Neutrophil (primary cell): ENCODE data around the gene CAMK4.

Experiments
- H3K27ac ChIP-seq: fragments of 200-600 bp; sonication (generic); 2 replicates; pipeline ENCODE4 v1.5.1; 2016; ENCODE audit warnings: mild to moderate bottlenecking, moderate library complexity
- H3K27me3 ChIP-seq: fragments of 200-600 bp; sonication (generic); 2 replicates; pipeline ENCODE4 v1.6.0; 2016; ENCODE audit warnings: mild to moderate bottlenecking
- H3K36me3 ChIP-seq: fragments of 200-600 bp; sonication (generic); 2 replicates; pipeline ENCODE4 v1.5.1; 2017
- H3K4me1 ChIP-seq, 2 experiments: fragments of 200-600 bp in 1 of 2; sonication (generic) in 1 of 2; 1 replicate in 1 of 2; 2 replicates in 1 of 2; pipeline versions ENCODE4 v1.5.1 to v1.6.1; 2013 to 2016; ENCODE audit warnings: low read depth in 1 of 2, low read length in 1 of 2, mild to moderate bottlenecking in 1 of 2, moderate library complexity in 1 of 2; ENCODE audit not compliant: control insufficient read depth in 1 of 2, insufficient read depth in 1 of 2
- H3K4me3 ChIP-seq, 2 experiments: fragments of 200-600 bp in 1 of 2; sonication (generic) in 1 of 2; 1 replicate in 1 of 2; 2 replicates in 1 of 2; pipeline ENCODE4 v1.5.1; 2013 to 2016; ENCODE audit warnings: low read depth in 1 of 2, low read length in 1 of 2, mild to moderate bottlenecking in 1 of 2, moderate library complexity in 1 of 2
- H3K9me3 ChIP-seq: fragments of 200-600 bp; sonication (generic); 2 replicates; pipeline ENCODE4 v1.5.1; 2016
- CTCF ChIP-seq: fragments of 200-600 bp; sonication (generic); IDR thresholded peaks from 2 replicates; pipeline ENCODE4 v1.5.1; 2016; ENCODE audit warnings: antibody characterized with exemption

CAMK4 gene

GRCh38 chr5:111214052-111214742 is 10.0 kb upstream of the CAMK4 start:
- no peak for TF ChIP-seq CTCF
- no peaks in the 10 kb centered on the region for H3K27me3 ChIP-seq
- H3K4me3 ChIP-seq: no peak overlapping the region
- H3K9me3 ChIP-seq: no peaks in the 10 kb centered on the region
- H3K27ac ChIP-seq: no peak overlapping the region
- H3K4me1 ChIP-seq: no peaks in the 10 kb centered on the region
- no peaks in the 10 kb centered on the region for H3K36me3 ChIP-seq

- H3K36me3 ChIP-seq: no peaks in the 10 kb centered on the region
- no peak overlapping the region for H3K27ac ChIP-seq
- no peaks in the 10 kb centered on the region for H3K4me1 ChIP-seq
- no peak for TF ChIP-seq CTCF
- peaks cover 5% of the 10 kb centered on the region for H3K27me3 ChIP-seq
- H3K9me3 ChIP-seq: no peaks in the 10 kb centered on the region
- no peak overlapping the region for H3K4me3 ChIP-seq
Observed at GRCh38 chr5:111215971-111216370, 8.2 kb upstream of the CAMK4 start.

DNA sequence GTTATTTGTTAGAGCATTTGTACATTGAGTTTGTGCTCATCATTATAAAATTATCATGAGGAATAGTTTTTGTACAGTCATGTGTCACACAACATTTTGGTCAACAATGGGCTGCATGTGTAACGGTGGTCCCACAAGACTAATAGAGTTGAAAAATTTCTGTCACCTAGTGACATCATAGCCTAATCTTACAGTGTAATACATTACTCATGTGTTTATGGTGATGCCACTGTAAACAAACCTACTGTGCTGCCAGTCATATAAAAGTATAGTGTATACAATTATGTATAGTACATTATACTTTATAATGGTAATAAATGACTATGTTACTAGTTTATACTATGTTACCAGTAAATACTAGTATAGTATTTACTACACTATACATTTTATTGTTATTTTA is 3.0 kb upstream of the CAMK4 start:
- H3K27ac ChIP-seq: no peak overlapping the region
- no peaks in the 10 kb centered on the region for H3K9me3 ChIP-seq
- H3K4me3 ChIP-seq: no peak overlapping the region
- H3K4me1 ChIP-seq: no peaks in the 10 kb centered on the region
- no peaks in the 10 kb centered on the region for H3K36me3 ChIP-seq
- H3K27me3 ChIP-seq: peaks cover 57% of the 10 kb centered on the region
- TF ChIP-seq CTCF: no peak

GRCh38 chr5:111223101-111223786 is 940 bp upstream of the CAMK4 start:
- H3K9me3 ChIP-seq: no peaks in the 10 kb centered on the region
- no peak overlapping the region for H3K27ac ChIP-seq
- no peaks in the 10 kb centered on the region for H3K4me1 ChIP-seq
- peaks cover 76% of the 10 kb centered on the region for H3K27me3 ChIP-seq
- H3K4me3 ChIP-seq: no peak overlapping the region
- TF ChIP-seq CTCF: no peak
- no peaks in the 10 kb centered on the region for H3K36me3 ChIP-seq

- peaks cover 76% of the 10 kb centered on the region for H3K27me3 ChIP-seq
- no peaks in the 10 kb centered on the region for H3K9me3 ChIP-seq
- H3K27ac ChIP-seq: no peak overlapping the region
- no peak for TF ChIP-seq CTCF
- H3K4me3 ChIP-seq: no peak overlapping the region
- H3K36me3 ChIP-seq: no peaks in the 10 kb centered on the region
- H3K4me1 ChIP-seq: no peaks in the 10 kb centered on the region
Observed at GRCh38 chr5:111224561-111225345, 569 bp downstream of the CAMK4 start.
